SIG-M5 (cell line): ENCODE results near the gene PIAS4.
A peak's percentile ranks its signal among the peaks of the same experiment; 100 is the strongest.

Experiments used
- DNase-seq: peaks from one replicate; lab custom pipeline; 2025; lab: John Stamatoyannopoulos, UW

PIAS4 gene

GRCh38 chr19:3977242-3978143 lies 30.0 kb upstream of the PIAS4 start:
- DNase-seq: no peak

DNA sequence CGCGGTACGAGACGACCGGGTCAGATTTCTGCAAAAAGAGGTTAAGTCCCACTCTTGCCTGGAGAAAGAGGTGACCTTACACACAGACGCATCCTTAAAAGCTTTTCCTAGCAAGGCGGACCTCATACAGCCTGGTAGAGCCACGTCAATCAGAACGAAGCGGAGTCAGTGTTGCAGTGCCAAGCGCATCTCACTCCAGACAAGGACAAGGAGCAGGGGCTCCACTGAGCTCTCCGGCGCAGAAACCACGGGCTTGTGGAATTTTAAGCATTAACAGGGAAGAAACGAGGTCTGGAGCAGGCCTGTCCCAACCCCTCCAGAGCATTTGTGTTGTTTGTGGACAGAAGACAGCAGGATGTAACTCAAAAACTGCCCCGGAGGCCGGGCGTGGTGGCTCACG lies 29.4 kb upstream of the PIAS4 start:
- DNase-seq: no peak

GRCh38 chr19:3979289-3979673 lies 28.3 kb upstream of the PIAS4 start:
- DNase-seq: no peak

- no peak for DNase-seq
Observed at GRCh38 chr19:3979674-3980352, 27.7 kb upstream of the PIAS4 start.

DNA sequence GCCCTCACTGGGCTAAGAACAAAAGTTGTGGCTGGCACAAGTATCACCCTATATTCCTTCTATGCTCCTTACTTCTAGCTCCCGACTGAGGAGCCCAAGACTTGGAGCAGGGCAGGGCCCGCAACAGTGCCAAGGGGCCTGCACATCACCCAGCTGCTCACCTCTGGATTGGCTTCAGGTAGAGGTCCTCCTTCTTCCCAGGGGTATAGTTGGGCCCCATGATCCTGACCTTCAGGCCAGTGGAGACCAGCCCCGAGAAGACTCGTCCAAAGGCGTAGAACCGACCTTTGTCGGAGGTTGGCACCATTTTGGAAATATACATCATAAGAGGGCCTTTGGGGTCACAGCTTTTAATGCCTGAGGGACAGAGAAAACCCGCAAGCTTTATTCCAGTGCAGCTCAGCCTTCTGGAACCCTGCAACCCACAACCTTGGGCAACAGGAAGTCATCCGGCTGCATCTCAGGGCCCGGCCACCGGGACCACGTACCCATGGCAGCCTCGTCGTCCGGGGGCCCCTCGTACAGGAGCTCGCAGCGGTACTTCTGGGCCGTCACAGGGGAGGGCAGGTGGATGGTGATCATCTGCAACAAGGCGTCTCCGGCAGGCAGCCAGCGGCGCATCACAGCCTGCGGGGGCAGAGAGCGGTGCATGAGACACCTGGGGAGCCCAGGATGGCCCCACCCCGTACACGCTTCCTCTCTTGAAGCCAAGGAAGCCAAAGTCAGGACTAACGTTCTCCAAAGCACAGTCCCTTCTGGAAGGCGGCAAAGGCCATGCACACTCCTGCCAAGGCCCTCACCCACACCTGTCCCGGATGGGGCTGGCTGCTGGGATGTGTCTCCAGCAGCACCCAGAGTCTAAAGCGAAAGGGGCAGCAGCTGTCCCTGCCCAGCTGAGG lies 26.9 kb upstream of the PIAS4 start:
- no peak for DNase-seq

- no peak for DNase-seq
Observed at GRCh38 chr19:3981373-3981735, 26.2 kb upstream of the PIAS4 start.

DNA sequence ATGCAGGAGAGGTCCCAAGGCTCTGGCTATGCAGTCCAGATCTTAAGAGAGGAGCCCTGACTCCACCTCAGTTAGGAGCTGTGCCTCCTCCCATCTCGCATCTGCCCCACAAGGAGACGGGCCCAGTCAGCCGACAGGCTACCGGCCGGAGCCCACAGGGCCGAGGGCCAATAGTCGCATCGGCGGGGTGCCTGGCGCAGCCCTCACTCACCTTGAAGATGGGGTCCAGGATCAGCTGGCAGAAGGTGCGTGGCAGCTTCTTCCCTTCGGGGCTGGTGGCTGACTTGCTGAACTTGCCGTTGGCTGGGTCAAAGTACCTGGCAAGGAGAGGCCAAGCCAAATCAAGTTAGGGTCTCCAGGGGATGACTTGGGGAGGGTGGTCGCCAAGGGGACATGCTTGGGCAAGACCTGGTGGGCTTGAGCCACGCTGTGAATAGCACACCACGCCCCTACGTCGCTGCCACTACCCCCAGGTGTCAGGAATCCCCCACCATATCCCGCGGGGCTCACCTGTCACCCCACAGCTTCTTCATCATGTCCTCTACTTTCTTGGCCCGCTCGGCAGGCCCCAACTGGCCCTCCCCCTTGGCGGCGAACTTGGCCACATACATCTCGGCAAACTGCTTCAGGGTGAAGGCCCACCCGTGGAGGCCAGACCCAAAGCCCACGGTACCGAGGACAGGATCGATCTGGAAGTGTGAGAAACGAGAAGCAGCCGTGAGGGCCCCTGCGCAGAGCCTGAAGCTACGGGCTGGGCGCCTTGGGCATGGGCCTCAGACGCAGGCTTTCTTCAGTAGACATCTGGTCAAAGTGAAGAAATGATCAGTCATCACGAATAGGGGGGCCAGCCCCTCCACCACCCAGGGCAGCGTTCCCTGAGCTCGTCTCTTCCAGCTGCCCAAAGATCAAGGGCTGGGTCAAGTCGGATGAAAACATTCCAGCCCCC lies 25.5 kb upstream of the PIAS4 start:
- no peak for DNase-seq

- no peak for DNase-seq
Observed at GRCh38 chr19:3982701-3983541, 24.6 kb upstream of the PIAS4 start.

- no peak for DNase-seq
Observed at GRCh38 chr19:3983542-3983914, 24.0 kb upstream of the PIAS4 start.

- DNase-seq: no peak
Observed at GRCh38 chr19:3983936-3984583, 23.5 kb upstream of the PIAS4 start.

- no peak for DNase-seq
Observed at GRCh38 chr19:3984584-3984907, 23.0 kb upstream of the PIAS4 start.

- no peak for DNase-seq
Observed at GRCh38 chr19:3984908-3985642, 22.5 kb upstream of the PIAS4 start, which contains the start of gene EEF2. EEF2 (minus strand) TSS chr19:3985463; CDS start chr19:3985380, 83 bp downstream.

DNA sequence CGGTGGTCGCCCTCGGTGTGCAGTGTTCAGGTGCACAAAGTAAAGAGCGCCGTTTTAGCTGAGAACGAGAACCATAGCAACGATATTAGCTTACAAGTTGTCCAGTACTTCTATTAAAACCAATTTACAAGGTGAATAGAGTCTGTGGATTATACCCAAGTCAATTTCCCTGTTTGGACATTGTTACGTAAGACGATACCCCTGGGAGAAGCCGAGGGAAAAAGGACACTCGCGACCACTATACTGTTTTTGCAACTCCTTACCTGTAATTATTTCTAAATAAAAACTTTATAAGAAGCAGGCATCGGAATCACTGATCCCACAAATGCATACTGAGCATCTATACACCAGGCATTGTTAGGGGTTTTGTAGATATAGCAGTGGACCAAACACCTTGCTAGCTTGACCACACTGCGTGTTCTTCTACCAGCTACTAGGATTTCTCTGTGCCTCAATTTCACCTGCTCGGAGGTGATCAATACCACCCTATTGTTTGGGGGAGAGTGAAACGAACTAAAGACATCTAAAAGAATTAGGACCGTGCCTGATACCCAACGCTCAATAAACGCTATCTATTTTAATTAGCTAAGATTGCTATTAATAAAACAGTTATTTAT lies 21.8 kb upstream of the PIAS4 start:
- no peak for DNase-seq

- DNase-seq: peak; percentile 52
Observed at GRCh38 chr19:3986260-3987041, 21.1 kb upstream of the PIAS4 start.

GRCh38 chr19:3987619-3988371 lies 19.7 kb upstream of the PIAS4 start:
- DNase-seq: no peak

- DNase-seq: no peak
Observed at GRCh38 chr19:3990815-3991117, 16.8 kb upstream of the PIAS4 start.

DNA sequence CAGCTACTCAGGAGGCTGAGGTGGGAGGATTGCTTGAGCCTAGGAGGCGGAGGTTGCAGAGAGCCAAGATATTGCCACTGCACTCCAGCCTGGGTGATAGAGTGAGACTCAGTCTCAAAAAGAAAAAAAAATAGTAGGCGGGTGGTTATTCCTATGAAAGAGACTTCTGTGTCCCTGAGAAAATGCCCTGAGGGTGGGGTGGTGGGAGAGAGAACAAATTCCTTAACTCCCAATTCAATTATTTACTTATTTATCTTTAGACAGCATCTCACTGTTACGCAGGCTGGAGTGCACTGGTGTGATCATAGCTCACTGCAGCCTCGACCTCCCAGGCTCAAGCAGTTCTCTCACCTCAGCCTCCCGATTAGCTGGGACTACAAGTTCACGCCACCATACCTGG lies 11.9 kb upstream of the PIAS4 start:
- no peak for DNase-seq
